Activated T-helper 9 cell treated with anti-CD3 and anti-CD28 coated beads, Interleukin-2, amount 50 U/mL, for 16 hours (primary cell): ENCODE measurements around the gene SESN2.
"Not testable (repeated sequence)": the region's sequence is repeated elsewhere in the genome, so short reads cannot be mapped to it uniquely, and the experiment has no call there.

ENCODE experiments used
- DNase-seq: peaks from one replicate; pipeline ENCODE4 v3.0.0-alpha.2; 2020; ENCODE audit warnings: low read depth

Gene SESN2

GRCh38 chr1:28288487-28288886 is 29.2 kb downstream of the SESN2 start:
- DNase-seq, result no peak

- DNase-seq, result no peak
These were observed 31.5 kb downstream of the SESN2 start for GRCh38 chr1:28290851-28291250.

- DNase-seq, result no peak
These were observed 32.4 kb downstream of the SESN2 start for GRCh38 chr1:28291711-28292110.

GRCh38 chr1:28295936-28296335 is 36.6 kb downstream of the SESN2 start:
- no peak for DNase-seq

- DNase-seq, result no peak
These were observed 37.3 kb downstream of the SESN2 start for GRCh38 chr1:28296401-28297261.

GRCh38 chr1:28297826-28298225 is 38.5 kb downstream of the SESN2 start:
- DNase-seq, result no peak

GRCh38 chr1:28298438-28298837 is 39.1 kb downstream of the SESN2 start:
- DNase-seq, result no peak

GRCh38 chr1:28301368-28302174 is 42.3 kb downstream of the SESN2 start:
- DNase-seq, result no peak

GRCh38 chr1:28302247-28302646 is 42.9 kb downstream of the SESN2 start:
- no peak for DNase-seq

- DNase-seq, result no peak
These were observed 47.1 kb downstream of the SESN2 start for GRCh38 chr1:28306301-28306949.

- no peak for DNase-seq
These were observed 49.4 kb downstream of the SESN2 start for GRCh38 chr1:28308750-28309149.

- DNase-seq, result no peak
These were observed 50.4 kb downstream of the SESN2 start for GRCh38 chr1:28309702-28310101.

- no peak for DNase-seq
These were observed 54.6 kb downstream of the SESN2 start for GRCh38 chr1:28313702-28314546.

GRCh38 chr1:28314547-28314941 is 55.2 kb downstream of the SESN2 start:
- no peak for DNase-seq

- no peak for DNase-seq
These were observed 57.7 kb downstream of the SESN2 start for GRCh38 chr1:28317014-28317413.

- no peak for DNase-seq
These were observed 62.9 kb downstream of the SESN2 start for GRCh38 chr1:28322194-28322593.

- DNase-seq, result no peak
These were observed 64.4 kb downstream of the SESN2 start for GRCh38 chr1:28323720-28324119.

GRCh38 chr1:28326515-28326914 is 67.2 kb downstream of the SESN2 start:
- no peak for DNase-seq

GRCh38 chr1:28326984-28327383 is 67.7 kb downstream of the SESN2 start:
- no peak for DNase-seq

GRCh38 chr1:28327431-28327830 is 68.1 kb downstream of the SESN2 start:
- DNase-seq, result not testable (repeated sequence)

- no peak for DNase-seq
These were observed 68.9 kb downstream of the SESN2 start for GRCh38 chr1:28328228-28328648.
